NCI-H2081 treated with DMSO at 0.1 percent for 48 hours (cell line): ENCODE data around the gene ZNF628.
"Not testable (repeated sequence)": the region's sequence is repeated elsewhere in the genome, so short reads cannot be mapped to it uniquely, and the experiment has no call there.

Experiments
- DNase-seq: peaks from one replicate; lab custom pipeline; 2025; lab: John Stamatoyannopoulos, UW

Gene ZNF628

GRCh38 chr19:55476100-55476775 is at the start of gene ZNF628:
Gene ZNF628 (plus strand): TSS chr19:55476617. CDS start chr19:55479911, 3,294 bp downstream.
- DNase-seq = peak; percentile 82

DNA sequence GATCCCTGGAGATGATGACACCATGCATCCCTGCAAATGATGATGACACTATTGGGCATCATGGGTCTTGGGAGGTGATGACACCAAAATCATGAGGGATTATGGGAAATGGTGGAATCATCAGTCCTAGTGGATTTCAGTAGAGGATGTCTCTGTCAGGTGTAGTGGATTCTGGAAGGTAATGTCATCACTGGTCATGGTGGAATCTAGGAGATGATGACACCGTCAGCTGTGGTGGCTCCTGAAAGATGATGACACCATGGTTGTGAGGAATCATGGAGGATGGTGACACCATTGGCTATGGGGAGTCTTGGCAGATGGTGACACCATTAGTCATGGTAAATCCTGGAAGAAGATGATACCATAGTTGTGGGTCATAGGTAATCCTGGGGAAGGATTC is 45.2 kb upstream of the ZNF628 start:
- DNase-seq = no peak

DNA sequence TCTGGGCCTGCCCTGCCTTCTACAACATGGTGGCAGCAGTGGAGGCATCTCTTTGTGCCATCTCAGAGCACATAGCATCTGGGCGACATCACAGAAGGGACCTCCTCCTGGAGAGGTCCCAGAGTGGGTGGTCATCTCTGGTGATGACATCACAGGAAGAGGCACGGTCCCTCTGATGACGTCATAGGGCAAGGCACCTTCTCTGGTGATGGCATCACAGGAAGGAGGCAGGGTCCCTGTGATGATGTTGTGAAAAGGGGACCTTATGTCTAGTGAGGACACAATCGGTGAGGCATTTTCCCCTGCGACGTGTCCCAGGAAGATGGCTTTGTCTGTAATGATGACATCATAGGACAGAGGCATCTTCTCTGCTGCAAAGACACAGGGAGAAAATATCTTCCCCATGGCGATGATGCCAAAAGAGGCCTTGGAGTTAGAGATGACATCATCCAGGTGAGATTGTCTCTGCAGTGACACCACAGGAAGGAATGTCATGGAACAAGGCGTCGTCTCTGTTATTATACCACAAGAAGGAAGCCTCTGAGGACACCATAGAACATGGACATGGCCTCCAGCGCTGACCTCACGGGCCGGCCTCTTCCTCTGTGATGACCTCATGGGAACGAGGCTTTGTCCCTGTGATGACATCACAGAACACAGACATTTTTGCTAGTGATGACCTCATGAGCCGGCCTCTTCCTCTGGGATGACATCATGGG is 44.0 kb upstream of the ZNF628 start:
- DNase-seq = no peak

- DNase-seq = no peak
Observed at GRCh38 chr19:55433292-55433691, 43.1 kb upstream of the ZNF628 start.

DNA sequence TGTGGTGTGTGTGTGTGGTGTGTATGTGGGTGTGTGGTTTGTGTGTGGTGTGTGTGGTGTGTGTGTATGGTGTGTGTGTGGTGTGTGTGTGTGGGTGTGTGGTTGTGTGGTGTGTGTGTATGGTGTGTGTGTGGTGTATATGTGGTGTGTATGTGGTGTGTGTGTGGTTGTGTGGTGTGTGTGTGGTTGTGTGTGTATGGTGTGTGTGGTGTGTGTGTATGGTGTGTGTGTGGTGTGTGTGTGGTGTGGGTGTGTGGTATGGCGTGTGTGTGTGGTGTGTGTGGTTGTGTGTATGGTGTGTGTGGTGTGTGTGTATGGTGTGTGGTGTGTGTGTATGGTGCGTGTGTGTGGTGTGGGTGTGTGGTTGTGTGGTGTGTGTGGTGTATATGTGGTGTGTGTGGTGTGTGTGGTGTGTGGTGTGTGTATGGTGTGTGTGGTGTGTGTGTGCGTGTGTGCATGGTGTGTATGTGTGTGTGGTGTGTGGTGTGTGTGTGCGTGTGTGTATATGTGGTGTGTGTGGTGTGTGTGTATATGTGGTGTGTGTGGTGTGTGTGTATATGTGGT is 42.0 kb upstream of the ZNF628 start:
- no peak for DNase-seq

GRCh38 chr19:55435020-55435419 is 41.4 kb upstream of the ZNF628 start:
- no peak for DNase-seq

DNA sequence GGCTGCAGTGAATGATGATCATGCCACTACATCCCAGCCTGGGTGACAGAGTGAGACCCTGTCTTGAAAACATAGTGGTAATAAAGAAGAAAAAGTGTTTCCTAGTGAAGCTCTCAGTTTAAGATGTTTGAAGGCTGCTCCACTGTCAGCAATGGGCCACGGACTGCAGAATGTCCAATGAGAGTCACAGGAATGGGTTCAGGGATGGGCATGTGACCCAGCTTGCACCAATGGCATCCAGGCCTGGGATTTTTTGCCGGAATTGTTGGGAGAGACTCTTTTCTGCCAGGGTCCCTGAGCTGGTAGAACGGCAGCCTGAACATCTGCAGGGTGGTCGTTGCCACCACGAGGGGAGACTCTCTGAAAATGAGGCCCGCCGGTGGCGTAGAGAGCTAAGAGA is 39.6 kb upstream of the ZNF628 start:
- no peak for DNase-seq

GRCh38 chr19:55437410-55437809 is 39.0 kb upstream of the ZNF628 start:
- no peak for DNase-seq

GRCh38 chr19:55439052-55439451 is 37.4 kb upstream of the ZNF628 start:
- DNase-seq = no peak

- no peak for DNase-seq
Observed at GRCh38 chr19:55440411-55441105, 35.9 kb upstream of the ZNF628 start.

DNA sequence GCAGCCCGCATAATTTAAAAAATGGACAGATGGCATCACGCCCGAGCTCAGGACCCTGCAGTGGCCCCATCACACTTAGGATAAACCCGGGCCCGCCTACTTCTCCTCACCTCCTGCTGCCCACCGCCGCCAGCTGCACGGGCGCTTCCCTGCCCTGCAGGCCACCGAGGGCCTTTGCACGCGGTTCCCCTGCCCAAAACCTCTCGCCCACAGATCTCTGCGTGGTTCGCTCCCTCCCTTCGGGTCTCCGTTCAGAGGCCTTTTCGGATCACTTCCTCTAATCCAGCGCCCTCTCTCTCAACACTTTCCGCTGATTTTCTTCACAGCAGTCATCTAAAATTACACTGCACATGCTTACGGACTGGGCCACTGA is 35.1 kb upstream of the ZNF628 start:
- DNase-seq = no peak

DNA sequence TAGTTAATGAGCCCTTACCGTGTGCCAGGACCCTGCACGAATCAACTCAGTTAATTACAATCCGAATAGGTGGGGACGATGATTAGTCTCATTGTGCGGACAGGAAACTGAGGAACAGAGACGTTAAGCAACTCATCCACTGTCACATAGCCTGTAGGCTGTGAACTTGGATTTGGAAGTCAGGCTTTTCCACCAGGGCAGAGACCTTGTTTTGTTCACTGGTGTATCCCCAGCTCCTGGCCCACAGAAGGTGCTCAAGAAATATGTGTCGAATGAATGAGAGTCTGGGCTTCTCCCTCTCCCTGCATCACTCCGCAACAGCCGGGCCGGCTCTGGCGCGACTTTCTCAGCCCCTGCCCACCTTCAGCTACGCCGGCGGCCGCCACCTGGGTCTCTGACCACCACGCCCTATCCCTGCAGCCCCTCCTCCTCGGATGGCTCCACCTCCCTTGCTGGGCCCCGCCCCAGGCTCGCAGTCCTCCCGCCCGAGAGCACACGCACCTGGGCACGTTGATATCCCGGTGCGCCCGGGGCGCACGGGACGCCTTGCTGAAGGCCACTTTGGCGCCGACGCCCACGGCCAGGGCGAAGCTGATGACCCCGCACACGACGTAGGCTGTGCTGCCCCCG is 34.6 kb upstream of the ZNF628 start:
- no peak for DNase-seq

- no peak for DNase-seq
Observed at GRCh38 chr19:55442372-55442961, 34.0 kb upstream of the ZNF628 start.

DNA sequence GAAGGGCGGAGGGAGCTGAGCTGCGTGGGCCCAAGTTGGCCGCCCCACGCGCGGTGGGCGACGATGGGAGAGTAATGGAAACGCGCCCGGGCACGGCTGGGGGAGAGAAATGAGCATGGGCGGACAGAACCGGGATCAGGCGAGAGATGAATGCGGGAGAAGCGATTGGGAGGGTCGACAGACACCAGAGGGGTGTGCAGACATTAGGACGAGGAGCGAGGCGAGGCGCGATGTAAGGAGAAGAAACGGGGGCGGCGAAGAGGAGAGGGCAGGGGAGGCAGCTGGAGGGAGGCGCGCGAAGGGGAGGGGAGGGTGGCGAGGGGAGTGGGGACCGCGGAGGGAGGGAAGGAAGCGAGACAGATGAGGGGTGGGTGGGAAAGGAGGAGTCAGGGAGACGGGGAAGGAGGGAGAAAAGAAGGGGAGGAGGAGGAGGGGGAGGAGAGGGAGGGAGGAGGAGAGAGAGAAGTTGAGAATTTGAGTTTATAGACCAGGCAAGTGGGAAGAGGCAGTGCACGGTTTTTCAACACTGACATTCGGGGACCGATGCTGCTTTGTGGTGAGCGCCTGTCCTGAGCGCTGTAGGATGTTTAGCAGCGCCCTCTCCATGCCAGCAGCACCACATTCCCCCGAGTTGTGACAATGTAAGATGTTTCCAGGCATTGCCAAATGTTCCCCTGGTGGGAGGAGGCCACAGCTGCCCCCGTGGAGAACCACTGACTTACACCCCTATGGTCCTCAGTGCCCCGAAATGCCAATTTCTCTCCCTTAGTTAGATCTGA is 33.2 kb upstream of the ZNF628 start, which contains the start of gene SHISA7:
Gene SHISA7, minus strand, starts transcription at position 256 of the 779 bp plus-strand sequence. CDS start 437 bp downstream, outside the sequence.
- DNase-seq = no peak

DNA sequence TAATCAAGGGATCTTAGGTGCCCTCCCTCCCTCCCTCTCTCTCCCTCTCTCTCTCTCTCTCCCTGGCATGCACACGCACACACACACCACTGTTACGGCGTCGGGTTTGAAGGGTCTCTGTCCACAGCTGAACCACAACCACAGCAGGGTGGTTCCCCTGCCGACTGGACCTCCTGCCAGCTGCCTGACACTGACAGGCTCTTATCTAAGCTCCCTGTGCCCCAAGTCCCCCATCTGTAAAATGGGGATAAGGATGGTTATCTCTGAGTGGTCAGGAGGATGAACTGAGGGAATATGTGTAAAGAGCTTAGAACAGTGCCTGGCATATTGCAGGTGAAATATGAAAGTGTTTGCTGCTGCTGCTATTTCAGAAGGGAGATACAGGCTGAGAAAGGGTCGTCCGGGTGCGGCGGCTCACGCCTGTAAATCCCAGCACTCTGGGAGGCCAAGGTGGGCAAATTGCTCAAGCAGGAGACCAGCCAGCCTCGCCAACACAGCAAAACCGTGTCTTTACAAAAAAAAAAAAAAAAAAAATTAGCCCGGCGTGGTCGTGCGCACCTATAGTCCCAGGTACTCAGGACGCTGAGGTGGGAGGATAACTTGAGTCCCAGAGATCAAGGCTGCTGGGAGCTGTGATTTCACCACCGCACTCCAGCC is 32.5 kb upstream of the ZNF628 start:
- DNase-seq = no peak

- DNase-seq = no peak
Observed at GRCh38 chr19:55444646-55445045, 31.8 kb upstream of the ZNF628 start.

- no peak for DNase-seq
Observed at GRCh38 chr19:55446060-55446459, 30.4 kb upstream of the ZNF628 start.

DNA sequence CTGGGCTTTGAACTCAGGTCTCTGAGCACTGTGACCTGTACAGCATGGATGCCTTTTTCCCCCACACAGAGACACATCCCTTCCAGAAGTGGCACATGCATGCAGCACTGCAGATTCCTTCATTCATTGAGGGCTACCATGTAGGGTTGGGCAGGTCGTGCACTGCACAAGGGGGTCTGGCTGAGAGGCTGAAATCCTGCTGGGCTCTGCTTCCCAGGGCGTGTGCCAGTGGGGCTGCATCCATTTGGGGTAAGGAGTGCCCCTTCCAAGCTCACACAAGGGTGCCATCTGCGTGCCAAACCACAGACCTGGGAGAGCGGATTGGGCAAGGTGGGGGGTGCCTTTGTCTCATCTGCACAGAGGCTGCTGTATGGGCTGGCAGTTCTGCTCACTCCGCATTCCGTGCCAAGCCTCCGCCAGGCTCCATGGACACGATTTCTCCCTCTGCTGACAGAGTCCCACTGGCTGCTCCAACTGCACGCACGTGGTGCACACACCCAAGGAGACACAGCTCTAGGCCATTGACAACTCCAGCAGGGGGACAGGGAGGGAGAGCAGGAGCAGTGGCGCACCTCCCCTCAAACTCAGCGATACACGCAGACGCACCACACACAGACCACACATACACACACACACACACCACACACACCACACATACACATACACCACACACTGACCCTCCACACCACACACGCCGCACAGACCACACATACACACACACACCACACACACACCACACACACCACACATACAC is 28.8 kb upstream of the ZNF628 start:
- no peak for DNase-seq

GRCh38 chr19:55448175-55448490 is 28.3 kb upstream of the ZNF628 start:
- not testable (repeated sequence) for DNase-seq

DNA sequence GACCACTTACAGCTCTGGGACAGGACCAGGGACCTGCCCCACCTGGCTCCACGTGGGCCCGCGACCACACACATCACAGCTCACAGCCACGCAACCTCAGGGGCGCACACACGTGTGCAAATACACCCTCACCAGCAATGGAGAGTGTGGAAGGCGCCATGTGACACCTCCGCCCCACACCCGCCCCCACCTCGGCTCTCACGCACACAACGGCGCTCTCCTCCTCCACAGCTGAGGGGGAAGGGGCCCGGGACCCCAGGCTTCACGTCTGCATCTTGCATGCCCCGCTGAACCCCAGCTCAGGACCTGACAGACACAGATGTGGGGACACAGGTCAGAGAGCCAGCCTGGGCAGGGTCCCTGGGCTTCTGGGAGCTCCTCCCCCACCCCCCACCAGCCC is 26.9 kb upstream of the ZNF628 start:
- DNase-seq = no peak
